ENCODE results near the gene ETFA.

- TF ChIP-seq CTCF (IDR thresholded peaks at IDR 0.05) (no peak), POLR2A (IDR thresholded peaks at IDR 0.05) (no peak)
Measured at GRCh38 chr15:76236350-76236749, 74.9 kb downstream of the ETFA start.

Data from prostate gland (tissue), 2 donors.